OCI-LY1 (cell line): ENCODE data around the gene PCAT6.

Source experiments
- CTCF ChIP-seq: fragments of 200-600 bp; sonication (generic), shearing (Covaris generic); IDR thresholded peaks from 2 replicates; pipeline ENCODE4 v1.5.1; 2017; ENCODE audit warnings: mild to moderate bottlenecking, antibody characterized with exemption, low read length, moderate library complexity, mixed read lengths
- EZH2 ChIP-seq: fragments of 200-600 bp; sonication (generic), shearing (Covaris generic); IDR thresholded peaks from 2 replicates; pipeline ENCODE4 v1.8.0; 2017; ENCODE audit warnings: borderline replicate concordance, mixed run types, mild to moderate bottlenecking, antibody characterized with exemption, low read length, moderate library complexity, mixed read lengths

GRCh38 chr1:202825748-202826147, 15.0 kb downstream of the PCAT6 start:
- TF ChIP-seq CTCF, result no peak
- TF ChIP-seq EZH2, result no peak
